Middle frontal gyrus (tissue), 1 donor: Measurements from ENCODE around the gene SMG7.

Source experiments
- DNase-seq: peaks from one replicate; pipeline ENCODE4 v3.0.0-alpha.2; 2015; ENCODE audit warnings: low spot score; ENCODE audit errors: extremely low spot score

The SMG7 gene

GRCh38 chr1:183589384-183589783 lies 117.1 kb downstream of the SMG7 start:
- DNase-seq, result no peak

- DNase-seq, result no peak
Measured at GRCh38 chr1:183589874-183590243, 117.6 kb downstream of the SMG7 start.

GRCh38 chr1:183590244-183591191 lies 118.2 kb downstream of the SMG7 start, which contains the start of gene NCF2:
Gene NCF2, minus strand, starts transcription at chr1:183590459. Its CDS starts 130 bp downstream, at chr1:183590329.
- no peak for DNase-seq

GRCh38 chr1:183592733-183593132 lies 120.4 kb downstream of the SMG7 start:
- no peak for DNase-seq

- DNase-seq, result no peak
Measured at GRCh38 chr1:183593356-183593755, 121.1 kb downstream of the SMG7 start.

- no peak for DNase-seq
Measured at GRCh38 chr1:183595537-183595936, 123.2 kb downstream of the SMG7 start.

GRCh38 chr1:183596500-183596899 lies 124.2 kb downstream of the SMG7 start:
- no peak for DNase-seq

- DNase-seq, result no peak
Measured at GRCh38 chr1:183597656-183598347, 125.5 kb downstream of the SMG7 start.

GRCh38 chr1:183598386-183598785 lies 126.1 kb downstream of the SMG7 start:
- DNase-seq, result no peak

GRCh38 chr1:183600136-183600535 lies 127.8 kb downstream of the SMG7 start:
- DNase-seq, result no peak

GRCh38 chr1:183600634-183601033 lies 128.3 kb downstream of the SMG7 start:
- no peak for DNase-seq

- no peak for DNase-seq
Measured at GRCh38 chr1:183602510-183602909, 130.2 kb downstream of the SMG7 start.
